Stimulated activated naive B cell treated with anti-CD40 and anti-IgM and Interleukin-4, amounts not matched to agents 10 μg/mL and 1 μg/mL and 100 μg/mL, for 72 hours (primary cell): Measurements from ENCODE around the gene EXTL1.

Experiments
- ATAC-seq, 2 donors: fragments of 150-1000 bp; cut with Tn5 transposase; replicated peaks; 2 replicates each; pipeline ENCODE4 v1.10.0; 2021; ENCODE audit warnings: moderate library complexity in 1 of 2
- DNase-seq: peaks from one replicate; pipeline ENCODE4 v3.0.0; 2021
- H3K27ac Mint-ChIP-seq: one replicate; pipeline ENCODE4 v1.8.0; 2022; ENCODE audit warnings: mild to moderate bottlenecking, mixed read lengths
- H3K27me3 Mint-ChIP-seq, 2 donors: one replicate each; pipeline ENCODE4 v1.8.0; 2022; ENCODE audit warnings: mixed read lengths in 2 of 2
- H3K36me3 Mint-ChIP-seq, 2 donors: one replicate each; pipeline ENCODE4 v1.8.0; 2022; ENCODE audit warnings: mixed read lengths in 2 of 2, mild to moderate bottlenecking in 1 of 2
- H3K4me1 Mint-ChIP-seq, 2 donors: one replicate each; pipeline ENCODE4 v1.8.0; 2022; ENCODE audit warnings: mixed read lengths in 2 of 2, mild to moderate bottlenecking in 1 of 2
- H3K4me3 Mint-ChIP-seq, 2 donors: one replicate each; pipeline ENCODE4 v1.8.0; 2022; ENCODE audit warnings: mild to moderate bottlenecking in 2 of 2, mixed read lengths in 2 of 2, moderate library complexity in 1 of 2
- H3K9me3 Mint-ChIP-seq, 2 donors: one replicate each; pipeline ENCODE4 v1.8.0; 2022; ENCODE audit warnings: mixed read lengths in 2 of 2, mild to moderate bottlenecking in 1 of 2

EXTL1 gene

GRCh38 chr1:26009796-26010447 is 11.7 kb upstream of the EXTL1 start:
- H3K4me1 Mint-ChIP-seq, result peaks cover 0 to 2% of the 10 kb centered on the region in 2 donors
- no peak overlapping the region for H3K27ac Mint-ChIP-seq
- ATAC-seq, result no peak
- no peaks in the 10 kb centered on the region for H3K9me3 Mint-ChIP-seq
- H3K4me3 Mint-ChIP-seq, result no peak overlapping the region
- H3K27me3 Mint-ChIP-seq, result peaks cover 5 to 9% of the 10 kb centered on the region in 2 donors
- H3K36me3 Mint-ChIP-seq, result no peaks in the 10 kb centered on the region
- no peak for DNase-seq

- Mint-ChIP-seq H3K27me3 (peaks cover 5 to 9% of the 10 kb centered on the region in 2 donors), H3K36me3 (no peaks in the 10 kb centered on the region), H3K4me1 (peaks cover 0 to 2% of the 10 kb centered on the region in 2 donors), H3K4me3 (no peak overlapping the region), H3K27ac (peak overlapping the region; percentile 14), H3K9me3 (no peaks in the 10 kb centered on the region)
- DNase-seq, result no peak
- no peak for ATAC-seq
Observed at GRCh38 chr1:26010825-26011224, 10.8 kb upstream of the EXTL1 start.

- Mint-ChIP-seq H3K27ac (no peak overlapping the region), H3K36me3 (no peaks in the 10 kb centered on the region), H3K4me1 (peaks cover 6 to 9% of the 10 kb centered on the region in 2 donors), H3K9me3 (no peaks in the 10 kb centered on the region), H3K4me3 (no peak overlapping the region), H3K27me3 (peaks cover under 1 to 3% of the 10 kb centered on the region in 2 donors)
- ATAC-seq (no peak), DNase-seq (no peak)
Observed at GRCh38 chr1:26012864-26013263, 8.7 kb upstream of the EXTL1 start.

- Mint-ChIP-seq H3K9me3 (no peaks in the 10 kb centered on the region), H3K4me3 (no peak overlapping the region), H3K36me3 (no peaks in the 10 kb centered on the region), H3K27ac (no peak overlapping the region), H3K4me1 (peaks cover 6 to 9% of the 10 kb centered on the region in 2 donors), H3K27me3 (peaks cover 0 to 3% of the 10 kb centered on the region in 2 donors)
- DNase-seq (no peak), ATAC-seq (no peak)
Observed at GRCh38 chr1:26014179-26014578, 7.4 kb upstream of the EXTL1 start.

- Mint-ChIP-seq H3K4me3 (no peak overlapping the region), H3K27me3 (peaks cover 0 to 4% of the 10 kb centered on the region in 2 donors), H3K4me1 (peaks cover 10 to 17% of the 10 kb centered on the region in 2 donors), H3K27ac (no peak overlapping the region), H3K9me3 (no peaks in the 10 kb centered on the region), H3K36me3 (no peaks in the 10 kb centered on the region)
- ATAC-seq (no peak), DNase-seq (no peak)
Observed at GRCh38 chr1:26015358-26015757, 6.2 kb upstream of the EXTL1 start.

- H3K9me3 Mint-ChIP-seq, result no peaks in the 10 kb centered on the region
Observed at GRCh38 chr1:26016258-26016952, 5.2 kb upstream of the EXTL1 start.

GRCh38 chr1:26016953-26017545 is 4.5 kb upstream of the EXTL1 start:
- H3K27ac Mint-ChIP-seq, result no peak overlapping the region
- H3K36me3 Mint-ChIP-seq, result no peaks in the 10 kb centered on the region
- no peaks in the 10 kb centered on the region for H3K9me3 Mint-ChIP-seq
- H3K4me3 Mint-ChIP-seq, result no peak overlapping the region
- ATAC-seq, result no peak
- DNase-seq, result no peak
- peaks cover 10 to 17% of the 10 kb centered on the region in 2 donors for H3K4me1 Mint-ChIP-seq
- H3K27me3 Mint-ChIP-seq, result peaks cover 3 to 11% of the 10 kb centered on the region in 2 donors

More at GRCh38 chr1:26016258-26016952, 5.2 kb upstream of the EXTL1 start:
- ATAC-seq (peak; percentile 77 to 91), DNase-seq (no peak)
- H3K4me1 Mint-ChIP-seq, result peaks cover 10 to 17% of the 10 kb centered on the region in 2 donors
- peaks cover under 1 to 8% of the 10 kb centered on the region in 2 donors for H3K27me3 Mint-ChIP-seq
- no peaks in the 10 kb centered on the region for H3K36me3 Mint-ChIP-seq
- no peak overlapping the region for H3K4me3 Mint-ChIP-seq
- H3K27ac Mint-ChIP-seq, result no peak overlapping the region

- ATAC-seq (no peak), DNase-seq (no peak)
- Mint-ChIP-seq H3K27me3 (peaks cover 3 to 11% of the 10 kb centered on the region in 2 donors), H3K36me3 (no peaks in the 10 kb centered on the region), H3K4me3 (no peak overlapping the region), H3K9me3 (no peaks in the 10 kb centered on the region), H3K4me1 (peaks cover 10 to 17% of the 10 kb centered on the region in 2 donors), H3K27ac (no peak overlapping the region)
Observed at GRCh38 chr1:26017606-26018005, 4.0 kb upstream of the EXTL1 start.

- DNase-seq (no peak), ATAC-seq (peak; percentile 40 to 44)
- no peaks in the 10 kb centered on the region for H3K36me3 Mint-ChIP-seq
- H3K9me3 Mint-ChIP-seq, result no peaks in the 10 kb centered on the region
- no peak overlapping the region for H3K4me3 Mint-ChIP-seq
- H3K27me3 Mint-ChIP-seq, result peaks cover 3 to 11% of the 10 kb centered on the region in 2 donors
- H3K27ac Mint-ChIP-seq, result no peak overlapping the region
- H3K4me1 Mint-ChIP-seq, result peaks cover 10 to 17% of the 10 kb centered on the region in 2 donors
Observed at GRCh38 chr1:26019641-26020315, 1.8 kb upstream of the EXTL1 start.

- H3K27ac Mint-ChIP-seq, result no peak overlapping the region
- DNase-seq (no peak), ATAC-seq (no peak)
- H3K27me3 Mint-ChIP-seq, result peaks cover 3 to 11% of the 10 kb centered on the region in 2 donors
- peaks cover 10 to 17% of the 10 kb centered on the region in 2 donors for H3K4me1 Mint-ChIP-seq
- H3K9me3 Mint-ChIP-seq, result no peaks in the 10 kb centered on the region
- H3K4me3 Mint-ChIP-seq, result no peak overlapping the region
- H3K36me3 Mint-ChIP-seq, result no peaks in the 10 kb centered on the region
Observed at GRCh38 chr1:26020330-26020768, 1.2 kb upstream of the EXTL1 start.

- DNase-seq (no peak), ATAC-seq (no peak)
- peaks cover 10 to 17% of the 10 kb centered on the region in 2 donors for H3K4me1 Mint-ChIP-seq
- no peaks in the 10 kb centered on the region for H3K36me3 Mint-ChIP-seq
- no peak overlapping the region for H3K27ac Mint-ChIP-seq
- H3K4me3 Mint-ChIP-seq, result no peak overlapping the region
- no peaks in the 10 kb centered on the region for H3K9me3 Mint-ChIP-seq
- H3K27me3 Mint-ChIP-seq, result peaks cover 3 to 11% of the 10 kb centered on the region in 2 donors
Observed at GRCh38 chr1:26020941-26021646, 481 bp upstream of the EXTL1 start.

- no peak for DNase-seq
- H3K4me1 Mint-ChIP-seq, result peaks cover 4 to 8% of the 10 kb centered on the region in 2 donors
- no peak overlapping the region for H3K27ac Mint-ChIP-seq
- H3K9me3 Mint-ChIP-seq, result no peaks in the 10 kb centered on the region
- no peaks in the 10 kb centered on the region for H3K36me3 Mint-ChIP-seq
- no peak overlapping the region for H3K4me3 Mint-ChIP-seq
- peaks cover 3 to 11% of the 10 kb centered on the region in 2 donors for H3K27me3 Mint-ChIP-seq
- ATAC-seq, result no peak
Observed at GRCh38 chr1:26022404-26022779, 817 bp downstream of the EXTL1 start.

GRCh38 chr1:26023009-26023408 is 1.4 kb downstream of the EXTL1 start:
- Mint-ChIP-seq H3K36me3 (no peaks in the 10 kb centered on the region), H3K27me3 (peaks cover 3 to 11% of the 10 kb centered on the region in 2 donors), H3K9me3 (no peaks in the 10 kb centered on the region), H3K27ac (no peak overlapping the region), H3K4me1 (peaks cover 7 to 13% of the 10 kb centered on the region in 2 donors), H3K4me3 (no peak overlapping the region)
- DNase-seq (no peak), ATAC-seq (no peak)

GRCh38 chr1:26023826-26024225 is 2.3 kb downstream of the EXTL1 start:
- Mint-ChIP-seq H3K9me3 (no peaks in the 10 kb centered on the region), H3K27me3 (peaks cover 3 to 16% of the 10 kb centered on the region in 2 donors), H3K4me3 (no peak overlapping the region), H3K36me3 (no peaks in the 10 kb centered on the region), H3K4me1 (peaks cover 7 to 13% of the 10 kb centered on the region in 2 donors), H3K27ac (no peak overlapping the region)
- ATAC-seq (no peak), DNase-seq (no peak)
